Measurements from ENCODE around the gene C14orf119. TPM values are rescaled to one million over a fixed set of nuclear protein-coding genes. Genes with fewer than 3 reads are reported as not detected.

Gene C14orf119
- total and polyA plus RNA-seq, 8 donors, result 52.6 to 67.6 (median 63.5) TPM

DNA sequence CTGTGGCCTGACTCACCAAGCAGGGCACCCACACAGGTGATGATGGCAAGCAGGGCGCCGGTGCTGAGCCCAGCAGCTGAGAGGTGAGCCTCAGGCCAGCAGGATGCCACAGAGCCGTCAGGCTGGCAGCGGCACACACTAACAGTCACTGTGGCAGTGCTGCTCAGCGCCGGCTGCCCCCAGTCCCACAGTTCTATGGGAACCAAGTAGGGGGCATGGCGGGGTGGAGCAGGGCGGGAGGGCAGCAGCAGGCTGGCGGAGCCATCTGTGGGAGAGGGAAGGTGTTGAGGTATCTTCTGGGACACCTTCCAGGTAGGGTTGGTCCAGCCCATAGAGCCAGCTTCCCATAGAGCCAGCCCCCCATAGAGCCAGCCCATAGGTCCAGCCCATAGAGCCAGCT, 46.3 kb upstream of the C14orf119 start:
- ATAC-seq (no peak), DNase-seq (no peak)
- Histone ChIP-seq H3K4me1 (peaks cover 0 to 13% of the 10 kb centered on the region in 2 donors), H3K36me3 (no peaks in the 10 kb centered on the region), H3K9me3 (no peaks in the 10 kb centered on the region), H3K27ac (no peak overlapping the region), H3K27me3 (no peaks in the 10 kb centered on the region), H3K4me3 (no peak overlapping the region)
- intact Hi-C loops (cut with DNase I), result no loop called here
- TF ChIP-seq, protein P1, sequence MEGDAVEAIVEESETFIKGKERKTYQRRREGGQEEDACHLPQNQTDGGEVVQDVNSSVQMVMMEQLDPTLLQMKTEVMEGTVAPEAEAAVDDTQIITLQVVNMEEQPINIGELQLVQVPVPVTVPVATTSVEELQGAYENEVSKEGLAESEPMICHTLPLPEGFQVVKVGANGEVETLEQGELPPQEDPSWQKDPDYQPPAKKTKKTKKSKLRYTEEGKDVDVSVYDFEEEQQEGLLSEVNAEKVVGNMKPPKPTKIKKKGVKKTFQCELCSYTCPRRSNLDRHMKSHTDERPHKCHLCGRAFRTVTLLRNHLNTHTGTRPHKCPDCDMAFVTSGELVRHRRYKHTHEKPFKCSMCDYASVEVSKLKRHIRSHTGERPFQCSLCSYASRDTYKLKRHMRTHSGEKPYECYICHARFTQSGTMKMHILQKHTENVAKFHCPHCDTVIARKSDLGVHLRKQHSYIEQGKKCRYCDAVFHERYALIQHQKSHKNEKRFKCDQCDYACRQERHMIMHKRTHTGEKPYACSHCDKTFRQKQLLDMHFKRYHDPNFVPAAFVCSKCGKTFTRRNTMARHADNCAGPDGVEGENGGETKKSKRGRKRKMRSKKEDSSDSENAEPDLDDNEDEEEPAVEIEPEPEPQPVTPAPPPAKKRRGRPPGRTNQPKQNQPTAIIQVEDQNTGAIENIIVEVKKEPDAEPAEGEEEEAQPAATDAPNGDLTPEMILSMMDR (IDR thresholded peaks at IDR 0.05), result no peak

DNA sequence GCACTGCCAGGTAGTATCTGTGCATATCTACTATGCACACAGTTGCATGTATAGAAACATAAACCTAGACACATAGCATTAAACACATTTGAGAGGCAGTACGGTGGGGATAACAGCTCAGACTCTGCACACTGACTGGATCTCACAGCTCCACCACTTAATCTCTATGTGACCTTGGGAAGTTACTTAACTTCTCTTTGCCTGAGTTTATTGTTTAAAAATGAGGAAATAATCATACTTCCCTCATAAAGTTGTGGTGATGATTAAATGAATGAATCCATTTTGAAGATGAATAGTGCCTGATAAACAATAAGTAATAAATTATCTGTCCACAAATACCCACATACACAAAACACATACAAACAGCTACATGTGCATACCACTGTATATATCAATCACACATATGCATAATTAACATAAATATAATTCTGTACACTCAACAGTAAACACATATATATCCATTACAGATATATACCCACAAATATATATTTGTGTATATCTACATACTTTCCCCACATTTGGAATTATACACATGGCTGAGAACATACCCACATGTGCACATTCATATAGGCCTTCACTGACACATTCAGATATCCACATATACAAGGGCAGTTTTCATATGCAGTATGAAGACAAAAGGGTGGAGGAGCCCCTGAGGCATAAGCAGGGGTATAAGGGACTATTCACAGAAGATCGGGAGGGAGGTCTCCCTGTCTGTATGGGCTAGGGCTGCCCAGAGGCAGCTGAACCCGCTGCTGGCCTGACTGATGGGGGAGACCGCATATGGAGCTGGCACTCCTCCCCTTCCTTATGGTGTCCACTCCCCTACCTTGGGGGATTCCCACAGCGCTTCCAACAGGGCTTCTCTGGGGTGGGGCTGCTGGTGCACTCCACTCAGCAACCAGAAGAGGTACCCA, 43.9 kb upstream of the C14orf119 start:
- no peak overlapping the region for H3K27ac ChIP-seq
- DNase-seq (no peak), ATAC-seq (no peak)
- no peak overlapping the region for H3K4me3 ChIP-seq
- H3K4me1 ChIP-seq, result peaks cover 4 to 6% of the 10 kb centered on the region in 2 donors
- no peaks in the 10 kb centered on the region for H3K9me3 ChIP-seq
- H3K36me3 ChIP-seq, result no peaks in the 10 kb centered on the region
- TF ChIP-seq, protein P1 (IDR thresholded peaks at IDR 0.05), result no peak
- no peaks in the 10 kb centered on the region for H3K27me3 ChIP-seq
- intact Hi-C loops (cut with DNase I), result loop anchor here in 1 of 2 donors (10.0 kb wide), 1 partner anchor 67 kb away; the partner anchor contains the start of gene AJUBA

DNA sequence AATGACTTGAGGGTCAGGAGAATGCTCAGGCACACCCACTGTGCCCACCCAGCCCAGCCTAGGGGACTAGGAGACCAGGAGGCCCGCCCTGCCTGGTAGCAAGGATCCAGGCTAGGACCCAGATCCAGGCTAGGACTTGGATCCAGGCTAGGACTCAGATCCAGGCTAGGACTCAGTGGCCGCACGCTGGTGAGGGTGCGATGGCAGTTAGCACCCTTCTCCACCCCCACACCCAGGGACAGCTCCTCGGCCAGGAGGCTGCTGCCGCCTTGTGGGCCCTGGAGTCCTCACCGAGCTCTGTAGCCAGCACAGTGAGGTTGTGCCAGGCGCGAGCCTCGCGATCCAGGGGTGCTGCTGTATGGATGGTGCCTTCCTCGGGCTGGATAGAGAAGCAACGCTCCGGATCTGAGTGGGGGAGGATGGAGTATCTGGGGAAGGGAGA, 43.1 kb upstream of the C14orf119 start:
- no peaks in the 10 kb centered on the region for H3K36me3 ChIP-seq
- intact Hi-C loops (cut with DNase I), result loop anchor here in 1 of 2 donors (10.0 kb wide), 1 partner anchor 67 kb away; the partner anchor contains the start of gene AJUBA
- DNase-seq, result no peak
- H3K27ac ChIP-seq, result no peak overlapping the region
- ATAC-seq, result no peak
- peaks cover 0 to 6% of the 10 kb centered on the region in 2 donors for H3K27me3 ChIP-seq
- H3K4me3 ChIP-seq, result no peak overlapping the region
- H3K9me3 ChIP-seq, result no peaks in the 10 kb centered on the region
- TF ChIP-seq, protein P1 (IDR thresholded peaks at IDR 0.05), result no peak
- peaks cover 11 to 14% of the 10 kb centered on the region in 2 donors for H3K4me1 ChIP-seq

DNA sequence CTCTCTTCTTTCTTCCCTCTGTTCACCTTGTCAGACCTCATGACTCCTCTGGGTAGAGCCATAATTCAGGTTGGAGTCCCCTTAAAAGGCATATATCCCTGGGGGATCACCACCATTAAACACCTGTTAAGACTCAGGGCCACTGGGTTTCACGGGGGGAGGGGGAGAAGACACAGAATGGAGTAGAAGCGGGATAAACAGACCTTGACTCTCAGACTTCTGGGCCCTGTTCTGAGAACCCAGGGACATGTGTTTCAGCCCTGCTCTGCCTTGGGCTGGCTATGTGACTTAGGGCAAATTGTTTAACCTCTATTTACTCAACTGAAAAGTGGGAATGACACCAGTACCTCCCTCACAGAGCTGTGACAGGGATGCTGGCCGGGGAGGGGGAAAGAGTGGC, 42.6 kb upstream of the C14orf119 start:
- Histone ChIP-seq H3K27ac (no peak overlapping the region), H3K4me1 (peaks cover 11 to 19% of the 10 kb centered on the region in 2 donors), H3K9me3 (no peaks in the 10 kb centered on the region), H3K27me3 (peaks cover 0 to 8% of the 10 kb centered on the region in 2 donors), H3K4me3 (no peak overlapping the region), H3K36me3 (no peaks in the 10 kb centered on the region)
- DNase-seq (no peak), ATAC-seq (no peak)
- intact Hi-C loops (cut with DNase I), result loop anchor here in 1 of 2 donors (10.0 kb wide), 1 partner anchor 68 kb away; the partner anchor contains the start of gene AJUBA
- TF ChIP-seq, protein P1 (IDR thresholded peaks at IDR 0.05), result no peak

DNA sequence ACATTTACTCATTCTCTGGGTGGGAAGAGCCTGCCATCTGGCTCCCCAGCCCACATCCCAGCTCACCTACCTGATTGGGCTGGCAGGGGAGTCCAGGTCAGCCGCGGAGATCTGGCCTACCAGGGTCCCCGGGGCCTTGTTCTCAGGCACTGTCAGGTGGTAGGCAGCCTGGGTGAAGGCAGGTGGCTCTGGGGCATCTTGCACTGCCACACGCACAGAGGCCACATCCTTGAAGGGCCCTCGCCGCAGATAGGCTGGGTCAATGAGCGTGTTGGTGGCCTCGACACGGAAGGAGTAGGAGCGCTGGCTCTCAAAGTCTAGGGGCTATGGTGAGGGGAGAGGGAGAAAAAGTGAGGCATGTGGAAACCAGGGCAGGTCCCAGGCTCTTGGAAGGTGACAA, 41.9 kb upstream of the C14orf119 start:
- Histone ChIP-seq H3K36me3 (peaks cover 0 to 1% of the 10 kb centered on the region in 2 donors), H3K27ac (no peak overlapping the region), H3K4me1 (peaks cover 11 to 26% of the 10 kb centered on the region in 2 donors), H3K4me3 (no peak overlapping the region), H3K27me3 (peaks cover 0 to 8% of the 10 kb centered on the region in 2 donors), H3K9me3 (no peaks in the 10 kb centered on the region)
- DNase-seq (no peak), ATAC-seq (no peak)
- TF ChIP-seq, protein P1 (IDR thresholded peaks at IDR 0.05), result no peak
- intact Hi-C loops (cut with DNase I), result loop anchor here in 1 of 2 donors (10.0 kb wide), 1 partner anchor 69 kb away; the partner anchor contains the start of gene AJUBA

Data from left lung (tissue), 10 donors.